AG04449 (cell line): ENCODE measurements around the gene DEFB123.
A peak's percentile ranks its signal among the peaks of the same experiment; 100 is the strongest.

Experiments
- CTCF ChIA-PET: fragments of 350-600 bp; formaldehyde crosslinking; extraction: SDS; loops from one replicate; lab custom pipeline; 2021; ENCODE audit warnings: antibody characterized with exemption; lab: Yijun Ruan, JAX
- POLR2A ChIA-PET: fragments of 400-600, 350-600 bp; formaldehyde crosslinking; extraction: SDS; loops from one replicate; lab custom pipeline; 2020; ENCODE audit warnings: antibody characterized with exemption, inconsistent platforms; lab: Yijun Ruan, JAX
- DNase-seq: peaks from one replicate; pipeline ENCODE4 v3.0.0-alpha.2; 2010; ENCODE audit warnings: low read depth, low spot score
- H3K4me3 ChIP-seq: 2 replicates; pipeline ENCODE4 v1.5.1; 2011; ENCODE audit warnings: low read depth, mild to moderate bottlenecking, control low read depth, low read length
- TF ChIP-seq, protein P1 (sequence below): IDR thresholded peaks from one replicate; pipeline ENCODE4 v1.5.1; 2011; ENCODE audit warnings: mild to moderate bottlenecking, moderate library complexity, low read length, control low read depth, inconsistent platforms; ENCODE audit not compliant: insufficient read depth; ENCODE audit errors: missing control alignments

Gene DEFB123

GRCh38 chr20:31490752-31491151 lies 50.3 kb downstream of the DEFB123 start:
- no peak overlapping the region for H3K4me3 ChIP-seq
- TF ChIP-seq, protein P1, sequence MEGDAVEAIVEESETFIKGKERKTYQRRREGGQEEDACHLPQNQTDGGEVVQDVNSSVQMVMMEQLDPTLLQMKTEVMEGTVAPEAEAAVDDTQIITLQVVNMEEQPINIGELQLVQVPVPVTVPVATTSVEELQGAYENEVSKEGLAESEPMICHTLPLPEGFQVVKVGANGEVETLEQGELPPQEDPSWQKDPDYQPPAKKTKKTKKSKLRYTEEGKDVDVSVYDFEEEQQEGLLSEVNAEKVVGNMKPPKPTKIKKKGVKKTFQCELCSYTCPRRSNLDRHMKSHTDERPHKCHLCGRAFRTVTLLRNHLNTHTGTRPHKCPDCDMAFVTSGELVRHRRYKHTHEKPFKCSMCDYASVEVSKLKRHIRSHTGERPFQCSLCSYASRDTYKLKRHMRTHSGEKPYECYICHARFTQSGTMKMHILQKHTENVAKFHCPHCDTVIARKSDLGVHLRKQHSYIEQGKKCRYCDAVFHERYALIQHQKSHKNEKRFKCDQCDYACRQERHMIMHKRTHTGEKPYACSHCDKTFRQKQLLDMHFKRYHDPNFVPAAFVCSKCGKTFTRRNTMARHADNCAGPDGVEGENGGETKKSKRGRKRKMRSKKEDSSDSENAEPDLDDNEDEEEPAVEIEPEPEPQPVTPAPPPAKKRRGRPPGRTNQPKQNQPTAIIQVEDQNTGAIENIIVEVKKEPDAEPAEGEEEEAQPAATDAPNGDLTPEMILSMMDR = no peak
- ChIA-PET CTCF (interaction anchor here (7.7 kb wide), 1 partner anchor 11 kb away, joined by 78 read pairs; no protein-coding TSS in a partner anchor), POLR2A (no interaction called here)
- DNase-seq = no peak

DNA sequence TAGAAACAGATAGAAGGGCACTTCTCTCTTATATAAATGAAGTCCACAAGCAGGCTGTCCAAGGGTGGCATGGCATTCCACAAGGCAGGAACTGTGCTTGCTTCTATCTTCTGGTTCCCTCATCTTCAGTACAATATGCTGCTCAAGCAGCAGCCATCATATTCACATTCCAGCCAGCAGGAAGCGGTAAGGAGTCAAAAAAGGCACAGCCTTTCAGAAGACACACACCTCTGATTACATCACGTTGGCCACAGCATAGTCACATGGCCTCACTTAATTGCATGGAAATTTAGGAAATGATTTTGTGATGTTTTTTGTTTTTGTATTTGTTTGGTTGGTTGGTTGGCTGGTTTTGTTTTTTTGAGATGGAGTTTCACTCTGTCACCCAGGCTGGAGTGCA lies 53.7 kb downstream of the DEFB123 start:
- no peak for DNase-seq
- H3K4me3 ChIP-seq = no peak overlapping the region
- ChIA-PET CTCF (interaction anchor here (0.8 to 1.3 kb wide), 3 partner anchors 8 to 20 kb away, joined by 3 to 5 read pairs (median 5); partner anchors contain the start of gene HM13), POLR2A (no interaction called here)
- TF ChIP-seq, protein P1 = peak; percentile 38

DNA sequence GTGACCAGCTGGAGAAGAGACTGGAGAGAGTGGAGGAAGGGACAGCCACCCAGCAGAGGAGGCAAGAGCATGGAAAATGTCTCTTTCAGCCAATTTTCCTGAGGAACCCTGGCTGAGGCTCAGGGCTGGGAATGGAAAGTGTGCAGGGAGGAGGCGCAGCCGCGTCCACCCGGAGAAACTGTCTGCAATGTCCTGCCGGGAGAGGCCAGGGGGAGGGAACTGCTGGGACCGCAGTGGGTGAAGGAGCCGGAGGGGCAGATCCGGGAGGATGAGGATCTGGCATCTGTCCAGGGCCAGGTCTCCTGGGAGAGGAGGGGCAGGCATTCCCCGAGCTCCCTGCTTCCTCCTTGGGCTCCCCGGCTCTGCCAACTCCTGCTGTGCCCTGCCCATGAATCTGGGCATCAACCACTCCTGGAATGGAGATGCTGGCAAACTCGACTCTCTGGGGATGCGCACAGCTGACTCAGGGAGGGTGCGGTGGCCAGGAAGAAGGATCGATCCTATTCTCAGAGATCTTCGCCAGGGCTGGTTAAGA lies 56.4 kb downstream of the DEFB123 start:
- no peak overlapping the region; the same call in 1 of the 2 replicates for H3K4me3 ChIP-seq
- CTCF ChIA-PET = interaction anchor here (0.6 to 1.5 kb wide), 5 partner anchors 17 to 115 kb away, joined by 3 to 8 read pairs (median 3); partner anchors contain the start of gene HM13
- POLR2A ChIA-PET = no interaction called here
- TF ChIP-seq, protein P1 = no peak
- DNase-seq = no peak

DNA sequence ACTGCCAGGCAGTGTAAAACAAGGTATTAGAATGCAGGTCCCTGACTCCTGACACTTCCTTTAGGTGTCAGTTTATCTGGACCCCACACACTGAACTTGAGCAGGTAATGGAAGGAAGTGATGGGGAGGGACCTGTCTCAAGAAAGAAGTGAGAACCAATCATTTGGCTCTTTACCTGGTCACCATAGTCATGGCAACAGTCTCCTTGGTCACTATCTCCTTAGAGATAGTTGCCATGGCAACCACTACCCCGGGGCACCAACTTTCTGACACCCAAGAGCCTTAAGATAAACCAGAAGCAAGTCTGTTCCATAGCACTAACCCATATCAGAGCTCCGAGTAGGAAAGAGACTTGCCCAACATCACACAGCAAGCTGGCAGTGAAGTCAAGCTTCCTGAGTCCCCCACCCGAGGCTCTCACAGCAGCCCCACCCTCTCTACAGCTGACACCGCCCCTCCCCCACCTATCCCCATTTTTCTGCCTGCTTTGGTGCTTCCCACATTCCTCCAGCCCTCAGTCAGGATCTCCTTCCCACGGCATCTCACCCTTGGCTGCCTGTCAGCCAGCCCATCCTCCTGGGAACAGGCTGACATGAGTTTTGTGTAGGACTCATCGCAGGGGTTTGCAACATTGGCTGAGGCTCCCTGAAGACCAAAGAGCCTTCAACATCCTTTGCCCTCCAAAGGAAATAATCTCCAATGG lies 57.6 kb downstream of the DEFB123 start:
- ChIA-PET POLR2A (no interaction called here), CTCF (interaction anchor here (1.0 to 11.9 kb wide), 4 partner anchors 10 to 85 kb away, joined by 3 to 249 read pairs (median 3); no protein-coding TSS in a partner anchor)
- no peak overlapping the region for H3K4me3 ChIP-seq
- TF ChIP-seq, protein P1 = no peak
- DNase-seq = peak; percentile 12
